ENCODE data around the gene SNX14.

GRCh38 chr6:85547719-85548118, 45.9 kb downstream of the SNX14 start:
- TF ChIP-seq CTCF (IDR thresholded peaks at IDR 0.05) (no peak), POLR2A (IDR thresholded peaks at IDR 0.05) (no peak)

All from body of pancreas (tissue), 4 donors.